Loucy (cell line): Measurements from ENCODE around the gene CD164.

Experiments
- EZH2phosphoT487 ChIP-seq: fragments of 200-600 bp; IDR thresholded peaks from 2 replicates; pipeline ENCODE4 v1.6.1; 2018; ENCODE audit warnings: antibody characterized with exemption, mild to moderate bottlenecking, moderate library complexity, borderline replicate concordance
- TF ChIP-seq, protein P1 (sequence below): fragments of 200-600 bp; sonication (generic); conservative IDR thresholded peaks from 2 replicates; pipeline ENCODE4 v1.5.1; 2014; ENCODE audit warnings: mild to moderate bottlenecking, antibody characterized with exemption, low read length

DNA sequence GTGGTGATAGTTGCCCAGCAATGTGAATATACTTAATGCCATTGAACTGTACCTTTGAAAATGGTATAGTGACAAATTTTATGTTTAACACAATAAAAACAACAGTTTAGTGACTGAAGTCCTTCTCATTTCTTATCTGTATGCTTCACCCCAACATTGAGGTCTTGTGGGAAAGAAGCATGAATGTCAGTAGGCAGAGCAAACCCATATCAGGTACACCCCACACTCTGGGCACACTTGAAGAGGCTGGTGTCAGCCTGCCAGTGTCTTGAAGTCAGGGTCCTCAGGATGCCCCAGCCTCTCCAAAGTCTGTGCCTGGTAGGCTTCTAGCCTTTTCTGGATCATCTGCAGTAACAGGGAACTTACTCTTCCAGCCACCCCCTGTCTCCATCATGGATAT, 51.2 kb downstream of the CD164 start:
- TF ChIP-seq, protein P1, sequence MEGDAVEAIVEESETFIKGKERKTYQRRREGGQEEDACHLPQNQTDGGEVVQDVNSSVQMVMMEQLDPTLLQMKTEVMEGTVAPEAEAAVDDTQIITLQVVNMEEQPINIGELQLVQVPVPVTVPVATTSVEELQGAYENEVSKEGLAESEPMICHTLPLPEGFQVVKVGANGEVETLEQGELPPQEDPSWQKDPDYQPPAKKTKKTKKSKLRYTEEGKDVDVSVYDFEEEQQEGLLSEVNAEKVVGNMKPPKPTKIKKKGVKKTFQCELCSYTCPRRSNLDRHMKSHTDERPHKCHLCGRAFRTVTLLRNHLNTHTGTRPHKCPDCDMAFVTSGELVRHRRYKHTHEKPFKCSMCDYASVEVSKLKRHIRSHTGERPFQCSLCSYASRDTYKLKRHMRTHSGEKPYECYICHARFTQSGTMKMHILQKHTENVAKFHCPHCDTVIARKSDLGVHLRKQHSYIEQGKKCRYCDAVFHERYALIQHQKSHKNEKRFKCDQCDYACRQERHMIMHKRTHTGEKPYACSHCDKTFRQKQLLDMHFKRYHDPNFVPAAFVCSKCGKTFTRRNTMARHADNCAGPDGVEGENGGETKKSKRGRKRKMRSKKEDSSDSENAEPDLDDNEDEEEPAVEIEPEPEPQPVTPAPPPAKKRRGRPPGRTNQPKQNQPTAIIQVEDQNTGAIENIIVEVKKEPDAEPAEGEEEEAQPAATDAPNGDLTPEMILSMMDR: no peak
- TF ChIP-seq EZH2phosphoT487: no peak
